NCI-H2171 (cell line): ENCODE data around the gene ZNF207.
"Not testable (repeated sequence)": the region's sequence is repeated elsewhere in the genome, so short reads cannot be mapped to it uniquely, and the experiment has no call there.

Source experiments
- DNase-seq: peaks from one replicate; lab custom pipeline; 2025; lab: John Stamatoyannopoulos, UW

ZNF207 gene

GRCh38 chr17:32386844-32387243 is 36.9 kb downstream of the ZNF207 start:
- no peak for DNase-seq

- DNase-seq = not testable (repeated sequence)
Measured at GRCh38 chr17:32388128-32388527, 38.2 kb downstream of the ZNF207 start.

DNA sequence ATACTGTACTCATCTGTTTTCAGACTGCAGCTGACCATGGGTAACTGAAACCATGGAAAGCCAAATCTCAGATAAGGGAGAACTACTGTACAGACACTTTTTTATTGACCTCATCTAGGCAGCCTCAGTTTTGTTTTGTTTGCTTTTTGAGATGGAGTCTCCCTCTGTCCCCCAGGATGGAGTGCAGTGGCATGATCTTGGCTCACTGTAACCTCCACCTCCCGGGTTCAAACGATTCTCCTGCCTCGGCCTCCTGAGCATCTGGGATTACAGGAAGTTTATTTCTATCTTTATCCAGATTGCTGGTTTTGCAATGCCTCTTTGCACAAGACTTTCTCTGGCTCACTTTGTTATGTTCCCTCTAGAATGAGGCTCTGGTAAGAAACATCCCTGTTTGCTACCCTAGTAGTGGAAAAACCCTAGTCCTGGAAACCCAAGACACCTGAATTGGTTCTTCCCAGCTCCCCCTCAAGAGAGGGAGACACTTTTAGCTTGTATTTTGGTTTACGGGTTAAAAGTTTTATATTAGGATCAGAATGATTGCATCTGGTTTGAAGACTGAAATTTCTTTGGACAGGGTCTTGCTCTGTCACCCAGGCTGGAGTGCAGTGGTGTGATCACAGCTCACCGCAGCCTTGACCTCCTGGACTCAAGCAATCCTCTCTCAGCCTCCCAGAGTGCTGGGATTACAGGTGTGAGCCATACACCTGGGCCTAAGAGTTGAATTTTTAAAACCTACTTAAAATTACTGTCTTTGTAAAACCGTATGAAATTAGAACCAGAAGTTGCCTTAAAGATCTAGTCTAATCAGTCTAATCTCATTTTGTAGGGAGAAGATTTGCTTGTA is 38.9 kb downstream of the ZNF207 start:
- no peak for DNase-seq

- DNase-seq = no peak
Measured at GRCh38 chr17:32393904-32394303, 43.9 kb downstream of the ZNF207 start.

DNA sequence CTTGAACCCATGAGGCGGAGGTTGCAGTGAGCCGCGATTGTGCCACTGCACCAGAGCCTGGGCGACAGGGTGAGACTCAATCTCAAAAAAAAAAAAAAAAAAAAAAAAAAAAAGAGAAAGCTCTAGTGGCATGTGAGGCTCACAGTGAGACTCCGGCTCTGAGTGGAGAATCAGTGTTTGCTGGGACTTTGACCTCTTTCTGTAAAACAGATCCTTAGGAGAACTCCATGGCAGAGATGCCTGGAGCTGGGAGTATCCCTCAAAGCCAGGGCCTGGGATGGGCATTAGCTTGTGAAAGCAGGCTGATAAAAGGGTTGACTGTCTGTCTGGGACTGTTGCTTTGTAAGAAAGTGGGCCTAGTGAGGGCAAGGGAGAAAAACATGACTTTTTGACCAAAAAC is 46.4 kb downstream of the ZNF207 start:
- DNase-seq = no peak

DNA sequence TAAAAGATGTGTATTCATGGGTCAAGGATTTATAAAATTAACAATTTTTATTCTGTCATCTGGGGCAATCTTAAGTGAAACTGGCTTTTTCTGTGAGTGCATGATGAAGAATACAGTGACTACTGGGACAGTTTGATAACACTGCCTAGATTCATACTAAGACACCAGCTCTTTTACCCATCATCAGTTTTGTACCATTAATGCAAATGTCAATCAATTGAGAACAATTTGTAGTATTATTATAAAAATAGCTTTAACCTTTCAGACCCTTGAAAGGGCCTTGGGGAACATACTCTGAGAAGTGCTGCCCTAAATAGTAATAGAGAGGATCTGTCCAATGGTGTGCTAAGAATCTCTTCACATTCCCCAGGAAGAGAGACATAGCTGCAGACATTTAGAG is 49.0 kb downstream of the ZNF207 start:
- no peak for DNase-seq

GRCh38 chr17:32410085-32410484 is 60.1 kb downstream of the ZNF207 start:
- DNase-seq = not testable (repeated sequence)

- no peak for DNase-seq
Measured at GRCh38 chr17:32426894-32427293, 76.9 kb downstream of the ZNF207 start.

- DNase-seq = no peak
Measured at GRCh38 chr17:32429598-32429997, 79.6 kb downstream of the ZNF207 start.
